ENCODE data around the gene TARS3. TPM values are rescaled to one million over a fixed set of nuclear protein-coding genes. Genes with fewer than 3 reads are reported as not detected.

Gene TARS3
- total RNA-seq, 1 donor, result 8.7 TPM

DNA sequence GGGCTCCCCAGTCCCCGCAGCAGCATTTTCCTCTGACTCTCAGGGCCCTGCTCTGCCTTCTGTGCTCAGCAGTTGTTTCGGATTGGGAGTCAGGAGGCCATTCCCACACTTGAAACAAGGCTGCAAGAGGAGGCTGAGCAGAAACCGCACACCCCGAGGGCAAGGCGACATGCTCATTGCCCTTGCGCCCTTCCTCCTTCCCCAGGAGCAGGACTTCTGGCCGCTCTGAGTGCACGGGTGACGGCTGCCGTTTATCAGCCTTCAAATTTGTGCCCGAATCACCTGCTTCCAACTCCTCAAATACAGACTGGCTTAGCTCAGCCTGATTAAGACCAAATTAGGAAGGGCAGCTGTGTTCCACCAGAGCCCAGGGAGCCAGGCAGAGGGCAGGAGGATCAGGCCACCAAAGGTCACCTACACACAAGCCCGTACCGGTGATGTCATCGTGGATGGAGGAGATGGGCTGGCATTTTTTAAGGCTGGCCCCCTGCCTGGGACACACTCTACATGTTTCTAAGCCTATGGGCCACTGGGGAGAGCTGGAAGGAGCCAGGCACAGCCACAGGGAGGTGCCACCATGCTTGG, 110.2 kb downstream of the TARS3 start:
- DNase-seq (ENCODE audit: insufficient read length, low spot score, missing footprints), result peak; percentile 60
- Histone ChIP-seq H4K20me1 (ENCODE audit: insufficient read depth, low read length) (no peaks in the 10 kb centered on the region), H3K4me3 (ENCODE audit: insufficient read depth, low read length) (no peak overlapping the region), H3K27ac (ENCODE audit: low read depth, low read length) (no peak overlapping the region), H3K4me1 (ENCODE audit: insufficient read depth, low read length) (peaks cover 10% of the 10 kb centered on the region), H3K27me3 (ENCODE audit: insufficient read depth, low read length) (no peaks in the 10 kb centered on the region), H3K9me3 (ENCODE audit: low read depth, low read length) (no peaks in the 10 kb centered on the region), H2AFZ (ENCODE audit: low read length) (no peak overlapping the region), H3K79me2 (ENCODE audit: insufficient read depth, low read length) (no peaks in the 10 kb centered on the region), H3K36me3 (ENCODE audit: insufficient read depth, low read length) (no peaks in the 10 kb centered on the region), H3K4me2 (ENCODE audit: insufficient read depth, low read length) (no peak overlapping the region)
- TF ChIP-seq, protein P1, sequence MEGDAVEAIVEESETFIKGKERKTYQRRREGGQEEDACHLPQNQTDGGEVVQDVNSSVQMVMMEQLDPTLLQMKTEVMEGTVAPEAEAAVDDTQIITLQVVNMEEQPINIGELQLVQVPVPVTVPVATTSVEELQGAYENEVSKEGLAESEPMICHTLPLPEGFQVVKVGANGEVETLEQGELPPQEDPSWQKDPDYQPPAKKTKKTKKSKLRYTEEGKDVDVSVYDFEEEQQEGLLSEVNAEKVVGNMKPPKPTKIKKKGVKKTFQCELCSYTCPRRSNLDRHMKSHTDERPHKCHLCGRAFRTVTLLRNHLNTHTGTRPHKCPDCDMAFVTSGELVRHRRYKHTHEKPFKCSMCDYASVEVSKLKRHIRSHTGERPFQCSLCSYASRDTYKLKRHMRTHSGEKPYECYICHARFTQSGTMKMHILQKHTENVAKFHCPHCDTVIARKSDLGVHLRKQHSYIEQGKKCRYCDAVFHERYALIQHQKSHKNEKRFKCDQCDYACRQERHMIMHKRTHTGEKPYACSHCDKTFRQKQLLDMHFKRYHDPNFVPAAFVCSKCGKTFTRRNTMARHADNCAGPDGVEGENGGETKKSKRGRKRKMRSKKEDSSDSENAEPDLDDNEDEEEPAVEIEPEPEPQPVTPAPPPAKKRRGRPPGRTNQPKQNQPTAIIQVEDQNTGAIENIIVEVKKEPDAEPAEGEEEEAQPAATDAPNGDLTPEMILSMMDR (IDR thresholded peaks at IDR 0.05; ENCODE audit: extremely low read depth, low read depth, low read length), result no peak

DNA sequence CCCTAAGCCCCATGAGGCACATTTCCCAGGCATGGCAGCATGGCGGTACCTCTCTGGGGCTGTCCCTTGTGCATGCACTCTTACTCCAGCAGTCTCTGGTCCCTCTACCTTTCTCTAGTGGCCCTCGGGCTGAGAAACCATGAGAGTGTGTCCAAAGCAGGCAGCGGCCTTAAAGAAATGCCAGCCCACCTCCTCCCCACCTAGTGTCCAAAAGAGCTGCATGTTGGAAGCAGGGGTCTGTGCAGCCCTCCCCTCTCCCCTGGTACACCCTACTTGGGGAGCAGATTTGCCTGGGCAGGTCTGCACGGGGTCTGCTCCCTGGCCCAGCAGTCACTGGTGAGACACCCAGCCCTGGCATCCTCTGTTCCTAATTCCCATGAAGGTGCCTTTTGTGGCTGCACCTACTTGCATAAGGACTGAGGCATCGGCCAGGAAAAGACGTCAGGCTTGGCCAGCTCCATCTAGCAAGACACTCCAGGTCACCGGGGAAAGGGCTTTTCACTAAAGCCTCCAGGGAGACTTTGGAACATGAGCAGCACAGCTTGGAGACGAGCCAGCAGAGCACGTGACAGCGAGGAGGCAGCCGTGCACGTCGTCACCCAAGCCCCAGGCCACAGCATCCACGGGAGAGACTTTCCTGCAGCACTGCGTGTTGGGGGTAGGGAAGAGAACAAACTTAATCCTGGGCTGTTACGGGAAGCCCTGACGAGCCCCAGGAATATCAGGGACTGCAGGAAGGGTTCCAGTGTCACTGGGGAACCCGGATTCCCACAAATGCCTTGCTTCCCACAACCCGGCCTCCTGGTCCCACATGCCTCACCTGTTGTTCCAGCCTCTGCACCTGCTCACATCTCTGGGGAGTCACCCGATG, 110.9 kb downstream of the TARS3 start:
- no peaks in the 10 kb centered on the region for H4K20me1 ChIP-seq (ENCODE audit: insufficient read depth, low read length)
- H3K27ac ChIP-seq (ENCODE audit: low read depth, low read length), result no peak overlapping the region
- TF ChIP-seq, protein P1 (IDR thresholded peaks at IDR 0.05; ENCODE audit: extremely low read depth, low read depth, low read length), result no peak
- no peak overlapping the region for H2AFZ ChIP-seq (ENCODE audit: low read length)
- H3K4me1 ChIP-seq (ENCODE audit: insufficient read depth, low read length), result peaks cover 10% of the 10 kb centered on the region
- no peaks in the 10 kb centered on the region for H3K9me3 ChIP-seq (ENCODE audit: low read depth, low read length)
- DNase-seq (ENCODE audit: insufficient read length, low spot score, missing footprints), result peak; percentile 71
- H3K27me3 ChIP-seq (ENCODE audit: insufficient read depth, low read length), result no peaks in the 10 kb centered on the region
- no peak overlapping the region for H3K4me2 ChIP-seq (ENCODE audit: insufficient read depth, low read length)
- H3K36me3 ChIP-seq (ENCODE audit: insufficient read depth, low read length), result no peaks in the 10 kb centered on the region
- H3K4me3 ChIP-seq (ENCODE audit: insufficient read depth, low read length), result no peak overlapping the region
- H3K79me2 ChIP-seq (ENCODE audit: insufficient read depth, low read length), result no peaks in the 10 kb centered on the region

DNA sequence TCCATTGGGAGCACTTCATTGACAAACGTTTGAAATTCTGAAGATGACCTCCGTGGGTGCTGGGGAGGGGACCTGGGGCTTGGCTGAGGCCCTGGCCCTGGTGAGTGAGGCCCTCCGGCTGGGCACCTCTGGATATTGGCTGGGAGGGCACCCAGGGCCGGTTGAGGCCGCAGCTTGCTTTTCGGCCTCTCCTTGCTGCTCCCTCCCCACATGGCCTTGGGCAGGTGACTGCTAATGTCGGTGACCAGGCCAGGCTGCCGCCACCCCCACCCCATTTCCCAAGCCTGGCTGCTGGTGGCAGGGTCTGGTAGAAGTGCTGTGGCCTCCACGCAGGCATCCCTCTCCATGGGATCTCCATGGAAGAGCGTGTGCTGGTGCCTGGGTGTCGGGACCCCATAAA, 111.6 kb downstream of the TARS3 start:
- Histone ChIP-seq H3K4me3 (ENCODE audit: insufficient read depth, low read length) (no peak overlapping the region), H3K36me3 (ENCODE audit: insufficient read depth, low read length) (no peaks in the 10 kb centered on the region), H3K79me2 (ENCODE audit: insufficient read depth, low read length) (no peaks in the 10 kb centered on the region), H3K27ac (ENCODE audit: low read depth, low read length) (no peak overlapping the region), H3K4me1 (ENCODE audit: insufficient read depth, low read length) (peaks cover 10% of the 10 kb centered on the region), H4K20me1 (ENCODE audit: insufficient read depth, low read length) (no peaks in the 10 kb centered on the region), H3K27me3 (ENCODE audit: insufficient read depth, low read length) (no peaks in the 10 kb centered on the region), H2AFZ (ENCODE audit: low read length) (no peak overlapping the region), H3K9me3 (ENCODE audit: low read depth, low read length) (no peaks in the 10 kb centered on the region), H3K4me2 (ENCODE audit: insufficient read depth, low read length) (no peak overlapping the region)
- TF ChIP-seq, protein P1 (IDR thresholded peaks at IDR 0.05; ENCODE audit: extremely low read depth, low read depth, low read length), result no peak
- DNase-seq (ENCODE audit: insufficient read length, low spot score, missing footprints), result no peak

DNA sequence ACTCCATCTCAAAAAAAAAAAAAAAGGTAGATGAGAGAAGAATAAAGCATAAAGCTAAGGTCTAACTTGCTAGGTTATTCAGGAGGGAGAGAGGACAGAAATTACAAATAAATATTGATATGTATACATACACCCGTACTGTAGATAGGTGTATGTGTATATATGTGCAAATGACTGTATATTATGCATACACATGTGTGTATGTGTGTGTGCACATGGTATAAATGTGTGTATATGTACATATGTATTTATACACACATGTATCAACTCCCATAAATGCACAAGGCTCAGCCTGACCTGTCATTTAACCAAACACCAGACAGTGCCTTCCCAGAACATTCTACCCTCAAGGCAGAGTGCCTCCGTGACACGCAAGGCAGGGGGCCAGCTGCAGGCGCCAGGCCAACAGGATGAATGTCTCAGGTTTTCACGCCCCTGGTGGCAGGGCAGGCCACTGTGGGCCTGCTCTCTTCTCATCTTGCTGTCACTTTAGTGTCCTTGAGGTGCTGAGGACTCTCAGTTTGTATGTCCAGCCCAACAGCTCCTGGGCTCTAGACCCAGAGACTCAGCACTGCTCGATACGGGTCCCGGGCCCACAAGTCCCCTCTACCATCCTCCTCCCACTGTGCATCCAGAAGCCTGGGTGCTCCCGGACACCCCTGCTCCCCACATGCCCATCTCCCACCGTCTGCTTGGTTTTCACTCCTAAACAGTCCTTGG, 112.5 kb downstream of the TARS3 start:
- Histone ChIP-seq H3K36me3 (ENCODE audit: insufficient read depth, low read length) (no peaks in the 10 kb centered on the region), H4K20me1 (ENCODE audit: insufficient read depth, low read length) (no peaks in the 10 kb centered on the region), H3K4me3 (ENCODE audit: insufficient read depth, low read length) (no peak overlapping the region), H3K9me3 (ENCODE audit: low read depth, low read length) (no peaks in the 10 kb centered on the region), H3K4me2 (ENCODE audit: insufficient read depth, low read length) (no peak overlapping the region), H2AFZ (ENCODE audit: low read length) (no peak overlapping the region), H3K79me2 (ENCODE audit: insufficient read depth, low read length) (no peaks in the 10 kb centered on the region), H3K27ac (ENCODE audit: low read depth, low read length) (no peak overlapping the region), H3K27me3 (ENCODE audit: insufficient read depth, low read length) (no peaks in the 10 kb centered on the region), H3K4me1 (ENCODE audit: insufficient read depth, low read length) (peaks cover 10% of the 10 kb centered on the region)
- TF ChIP-seq, protein P1 (IDR thresholded peaks at IDR 0.05; ENCODE audit: extremely low read depth, low read depth, low read length), result no peak
- DNase-seq (ENCODE audit: insufficient read length, low spot score, missing footprints), result peak; percentile 61
